ENCODE results near the gene ZNF287. TPM values are rescaled to one million over a fixed set of nuclear protein-coding genes. Genes with fewer than 3 reads are reported as not detected.

ZNF287 gene
- total RNA-seq, 4 donors from 2014 or later, result 4.3 to 11.7 (median 6.4) TPM

DNA sequence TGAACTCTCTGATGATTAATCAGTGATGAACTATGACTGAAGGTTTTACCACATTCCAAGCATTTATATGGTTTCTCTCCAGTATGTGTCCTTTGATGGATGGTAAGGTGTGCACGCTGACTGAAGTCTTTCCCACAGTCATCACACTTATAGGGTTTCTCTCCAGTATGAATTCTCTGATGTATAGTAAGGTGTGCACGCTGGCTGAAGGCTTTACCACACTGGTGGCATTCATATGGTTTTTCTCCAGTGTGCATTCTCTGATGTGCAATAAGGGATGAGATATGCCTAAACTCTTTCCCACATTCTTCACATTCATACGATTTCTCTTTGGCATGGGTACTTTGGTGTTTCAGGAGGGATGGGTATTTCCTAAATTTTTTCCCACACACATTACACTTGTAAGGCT, 16.4 kb downstream of the ZNF287 start:
- H3K27ac ChIP-seq, result no peak overlapping the region
- H3K27me3 ChIP-seq, result no peaks in the 10 kb centered on the region
- no peak for TF ChIP-seq CTCF (IDR thresholded peaks at IDR 0.05)
- TF ChIP-seq POLR2AphosphoS5 (IDR thresholded peaks at IDR 0.05), result no peak
- no peak for TF ChIP-seq POLR2A (IDR thresholded peaks at IDR 0.05)
- no peak for TF ChIP-seq EP300 (IDR thresholded peaks at IDR 0.05)
- no peaks in the 10 kb centered on the region for H3K4me1 ChIP-seq
- H3K4me3 ChIP-seq, result no peak overlapping the region
- peaks cover 57% of the 10 kb centered on the region for H3K36me3 ChIP-seq
- H3K9me3 ChIP-seq, result peaks cover 57% of the 10 kb centered on the region
- WGBS, result 97% methylated on average over 3 of the region's 3 CpGs
- no peak for DNase-seq (ENCODE audit: low spot score in 2 of 2)

GRCh38 chr17:16551878-16552636, 16.9 kb downstream of the ZNF287 start:
- Histone ChIP-seq H3K27ac (no peak overlapping the region), H3K36me3 (peaks cover 51% of the 10 kb centered on the region), H3K27me3 (no peaks in the 10 kb centered on the region), H3K4me3 (no peak overlapping the region), H3K4me1 (no peaks in the 10 kb centered on the region), H3K9me3 (peaks cover 53% of the 10 kb centered on the region)
- DNase-seq (ENCODE audit: low spot score in 2 of 2), result no peak
- 98% methylated on average over 4 of the region's 4 CpGs for WGBS
- TF ChIP-seq EP300 (IDR thresholded peaks at IDR 0.05), result no peak
- TF ChIP-seq POLR2AphosphoS5 (IDR thresholded peaks at IDR 0.05), result no peak
- no peak for TF ChIP-seq POLR2A (IDR thresholded peaks at IDR 0.05)
- no peak for TF ChIP-seq CTCF (IDR thresholded peaks at IDR 0.05)

DNA sequence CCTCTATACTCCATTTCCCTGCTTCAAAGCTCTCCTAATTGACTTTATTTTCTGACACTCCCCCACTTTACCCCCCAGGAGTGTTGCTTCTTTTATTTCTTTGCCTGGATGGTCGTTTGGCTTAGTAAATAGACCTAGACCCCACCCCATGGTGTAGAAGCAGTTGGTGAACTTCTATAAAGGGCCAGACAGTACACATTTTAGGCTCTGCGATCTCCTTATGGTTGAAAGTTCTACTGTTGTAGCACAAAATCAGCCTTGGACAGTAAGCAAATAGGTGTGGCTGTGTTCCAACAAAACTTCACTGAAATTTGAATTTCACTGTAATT, 31.9 kb downstream of the ZNF287 start:
- Histone ChIP-seq H3K27ac (no peak overlapping the region), H3K4me1 (peaks cover 11% of the 10 kb centered on the region), H3K36me3 (no peaks in the 10 kb centered on the region), H3K4me3 (peak overlapping the region; percentile 52), H3K9me3 (no peaks in the 10 kb centered on the region), H3K27me3 (no peaks in the 10 kb centered on the region)
- TF ChIP-seq CTCF (IDR thresholded peaks at IDR 0.05), result no peak
- TF ChIP-seq EP300 (IDR thresholded peaks at IDR 0.05), result no peak
- TF ChIP-seq POLR2A (IDR thresholded peaks at IDR 0.05), result no peak
- no peak for TF ChIP-seq POLR2AphosphoS5 (IDR thresholded peaks at IDR 0.05)
- 50% methylated on average over 2 of the region's 2 CpGs for WGBS
- DNase-seq (ENCODE audit: low spot score in 2 of 2), result no peak

- H3K27me3 ChIP-seq, result peaks cover 5% of the 10 kb centered on the region
- no peaks in the 10 kb centered on the region for H3K36me3 ChIP-seq
- H3K4me1 ChIP-seq, result peaks cover 11% of the 10 kb centered on the region
- no peak for DNase-seq (ENCODE audit: low spot score in 2 of 2)
- H3K4me3 ChIP-seq, result no peak overlapping the region
- WGBS, result 90% methylated on average over 1 of the region's 1 CpG
- TF ChIP-seq EP300 (IDR thresholded peaks at IDR 0.05) (no peak), POLR2AphosphoS5 (IDR thresholded peaks at IDR 0.05) (no peak), CTCF (IDR thresholded peaks at IDR 0.05) (no peak), POLR2A (IDR thresholded peaks at IDR 0.05) (no peak)
- no peaks in the 10 kb centered on the region for H3K9me3 ChIP-seq
- H3K27ac ChIP-seq, result no peak overlapping the region
These were observed 34.8 kb downstream of the ZNF287 start for GRCh38 chr17:16534236-16534635.

DNA sequence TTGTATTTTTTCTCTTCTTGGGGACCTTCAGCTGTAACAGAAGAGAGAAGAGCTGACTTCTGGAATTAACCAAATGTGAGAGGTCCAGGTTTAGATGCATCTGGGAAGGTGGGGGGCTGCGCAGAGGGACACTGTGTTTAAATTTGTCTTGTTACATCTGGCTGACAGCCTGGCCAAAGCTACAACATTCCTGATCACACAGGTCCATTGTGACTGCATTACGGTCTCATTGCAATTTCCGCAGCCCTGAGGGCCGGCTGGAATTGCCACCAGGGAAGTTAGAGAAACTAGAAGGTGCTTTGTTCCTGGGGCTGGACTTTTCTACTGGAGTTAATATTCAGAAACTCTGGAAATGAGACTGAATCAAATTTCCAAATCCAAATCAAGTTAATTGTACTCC, 39.1 kb downstream of the ZNF287 start:
- Histone ChIP-seq H3K4me1 (peaks cover under 1% of the 10 kb centered on the region), H3K36me3 (no peaks in the 10 kb centered on the region), H3K27ac (no peak overlapping the region), H3K4me3 (no peak overlapping the region), H3K27me3 (peaks cover 11% of the 10 kb centered on the region), H3K9me3 (no peaks in the 10 kb centered on the region)
- WGBS, result 69% methylated on average over 4 of the region's 4 CpGs
- no peak for DNase-seq (ENCODE audit: low spot score in 2 of 2)
- TF ChIP-seq EP300 (IDR thresholded peaks at IDR 0.05) (no peak), POLR2AphosphoS5 (IDR thresholded peaks at IDR 0.05) (no peak), CTCF (IDR thresholded peaks at IDR 0.05) (no peak)
